ENCODE results near the gene PTPRK.

PTPRK gene

DNA sequence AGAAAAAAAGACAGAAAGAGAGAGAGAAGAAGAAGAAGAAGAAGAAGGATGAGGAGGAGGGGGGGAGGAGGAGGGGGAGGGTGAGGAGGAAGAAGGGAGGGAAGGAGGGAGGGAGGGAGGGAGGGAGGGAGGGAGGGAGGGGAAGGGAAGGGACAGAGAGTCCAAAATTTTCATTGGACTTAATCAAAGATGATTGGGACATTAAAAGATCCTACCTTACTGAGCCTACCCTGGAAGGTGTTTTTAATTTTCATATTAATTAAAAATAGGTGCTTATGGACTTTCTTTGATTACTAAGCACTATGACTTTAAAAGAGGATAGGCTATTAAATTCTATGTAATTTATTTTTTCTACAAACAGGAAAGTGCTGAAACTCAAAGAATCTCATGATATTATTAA is 319.6 kb downstream of the PTPRK start:
- DNase-seq: no peak
- TF ChIP-seq, protein P1, sequence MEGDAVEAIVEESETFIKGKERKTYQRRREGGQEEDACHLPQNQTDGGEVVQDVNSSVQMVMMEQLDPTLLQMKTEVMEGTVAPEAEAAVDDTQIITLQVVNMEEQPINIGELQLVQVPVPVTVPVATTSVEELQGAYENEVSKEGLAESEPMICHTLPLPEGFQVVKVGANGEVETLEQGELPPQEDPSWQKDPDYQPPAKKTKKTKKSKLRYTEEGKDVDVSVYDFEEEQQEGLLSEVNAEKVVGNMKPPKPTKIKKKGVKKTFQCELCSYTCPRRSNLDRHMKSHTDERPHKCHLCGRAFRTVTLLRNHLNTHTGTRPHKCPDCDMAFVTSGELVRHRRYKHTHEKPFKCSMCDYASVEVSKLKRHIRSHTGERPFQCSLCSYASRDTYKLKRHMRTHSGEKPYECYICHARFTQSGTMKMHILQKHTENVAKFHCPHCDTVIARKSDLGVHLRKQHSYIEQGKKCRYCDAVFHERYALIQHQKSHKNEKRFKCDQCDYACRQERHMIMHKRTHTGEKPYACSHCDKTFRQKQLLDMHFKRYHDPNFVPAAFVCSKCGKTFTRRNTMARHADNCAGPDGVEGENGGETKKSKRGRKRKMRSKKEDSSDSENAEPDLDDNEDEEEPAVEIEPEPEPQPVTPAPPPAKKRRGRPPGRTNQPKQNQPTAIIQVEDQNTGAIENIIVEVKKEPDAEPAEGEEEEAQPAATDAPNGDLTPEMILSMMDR (IDR thresholded peaks at IDR 0.05; ENCODE audit: low read depth, low read length, missing control alignments): no peak
- Histone ChIP-seq H3K27ac (no peak overlapping the region), H3K27me3 (replicated peaks) (no peaks in the 10 kb centered on the region), H3K4me3 (ENCODE audit: low read depth, low read length) (no peak overlapping the region), H3K36me3 (replicated peaks) (no peaks in the 10 kb centered on the region)
- in situ Hi-C loops (cut with HindIII; ENCODE audit: low pct_ligation_motif_present, low sequenced_read_pairs): no loop called here

DNA sequence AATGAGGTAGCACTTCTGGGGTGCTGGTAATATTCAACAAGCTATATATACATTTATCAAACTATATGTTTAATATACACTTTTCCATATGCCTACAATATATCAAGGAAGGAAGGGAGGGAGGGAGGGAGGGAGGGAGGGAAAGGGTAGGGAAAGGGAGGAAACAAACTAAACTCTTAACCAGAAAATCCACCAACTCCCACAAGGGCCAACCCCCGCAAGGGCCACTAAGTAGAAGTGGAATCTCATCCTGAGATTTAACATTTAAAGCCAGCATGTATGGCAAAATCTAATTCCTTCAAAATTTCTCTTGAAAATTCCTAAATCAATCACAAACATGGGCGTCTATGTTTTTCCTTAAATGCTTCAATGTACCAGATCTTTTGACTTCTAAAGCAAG is 320.9 kb downstream of the PTPRK start:
- H3K27ac ChIP-seq: no peak overlapping the region
- DNase-seq: no peak
- H3K4me3 ChIP-seq (ENCODE audit: low read depth, low read length): no peak overlapping the region
- H3K36me3 ChIP-seq (replicated peaks): no peaks in the 10 kb centered on the region
- in situ Hi-C loops (cut with HindIII; ENCODE audit: low pct_ligation_motif_present, low sequenced_read_pairs): no loop called here
- no peaks in the 10 kb centered on the region for H3K27me3 ChIP-seq (replicated peaks)
- TF ChIP-seq, protein P1 (IDR thresholded peaks at IDR 0.05; ENCODE audit: low read depth, low read length, missing control alignments): no peak

DNA sequence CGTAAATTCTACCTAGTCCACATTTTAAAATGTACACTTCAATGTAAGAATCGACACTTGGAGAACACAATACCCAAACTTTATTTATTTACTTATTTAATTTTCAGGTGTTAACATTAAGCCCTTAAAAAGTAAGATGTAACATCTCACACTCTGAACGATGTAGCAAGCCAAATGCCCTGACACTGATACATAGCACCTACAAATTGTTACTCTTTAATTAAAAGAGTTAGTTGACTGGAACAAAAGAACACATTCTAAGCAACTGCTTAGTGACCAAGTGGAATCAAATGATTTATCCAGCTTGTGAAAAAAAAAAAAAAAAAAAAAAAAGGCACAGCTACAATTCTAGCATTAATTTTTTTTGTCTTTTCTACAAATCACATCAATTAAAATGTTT is 327.4 kb downstream of the PTPRK start:
- Histone ChIP-seq H3K27ac (no peak overlapping the region), H3K27me3 (replicated peaks) (no peaks in the 10 kb centered on the region), H3K4me3 (ENCODE audit: low read depth, low read length) (no peak overlapping the region), H3K36me3 (replicated peaks) (no peaks in the 10 kb centered on the region)
- DNase-seq: no peak
- TF ChIP-seq, protein P1 (IDR thresholded peaks at IDR 0.05; ENCODE audit: low read depth, low read length, missing control alignments): no peak
- in situ Hi-C loops (cut with HindIII; ENCODE audit: low pct_ligation_motif_present, low sequenced_read_pairs): no loop called here

DNA sequence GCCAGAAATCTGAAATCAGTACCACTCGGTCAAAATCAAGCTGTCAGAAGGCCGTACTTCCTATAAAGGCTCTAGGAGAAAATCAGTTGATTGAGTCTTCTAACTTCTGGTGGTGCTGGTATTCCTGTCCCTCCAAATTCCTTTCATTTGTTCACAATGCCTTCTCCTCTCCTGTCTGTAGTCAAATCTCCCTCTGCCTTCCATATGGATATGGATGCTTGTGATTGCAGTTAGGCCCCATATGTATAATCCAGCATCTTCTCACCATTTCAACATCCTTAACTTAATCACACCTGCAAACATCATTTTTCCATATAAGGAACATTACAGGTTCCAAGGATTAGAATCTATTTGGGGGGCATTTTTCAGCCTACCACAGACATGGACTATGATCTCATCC is 331.7 kb downstream of the PTPRK start:
- DNase-seq: no peak
- no peaks in the 10 kb centered on the region for H3K27me3 ChIP-seq (replicated peaks)
- H3K36me3 ChIP-seq (replicated peaks): peaks cover 4% of the 10 kb centered on the region
- in situ Hi-C loops (cut with HindIII; ENCODE audit: low pct_ligation_motif_present, low sequenced_read_pairs): no loop called here
- H3K4me3 ChIP-seq (ENCODE audit: low read depth, low read length): no peak overlapping the region
- no peak overlapping the region for H3K27ac ChIP-seq
- TF ChIP-seq, protein P1 (IDR thresholded peaks at IDR 0.05; ENCODE audit: low read depth, low read length, missing control alignments): no peak

DNA sequence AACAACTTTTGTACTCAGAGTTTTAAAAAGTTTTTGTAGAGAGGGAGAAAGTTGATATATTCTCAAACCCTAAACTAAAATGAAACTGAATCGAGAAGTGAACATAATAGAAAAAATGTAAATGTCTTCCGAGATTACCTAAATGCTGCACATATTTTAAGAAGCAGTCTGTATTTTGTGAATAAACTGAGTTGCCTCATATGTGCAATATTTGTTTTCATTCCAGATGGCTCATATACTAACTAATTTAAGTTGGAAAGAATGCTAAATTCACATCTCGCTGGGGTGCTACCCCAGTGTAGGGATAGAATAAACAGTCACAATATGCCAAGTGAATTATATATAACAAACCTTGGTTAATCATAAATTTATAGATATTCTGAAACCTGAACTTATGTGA is 333.7 kb downstream of the PTPRK start:
- no peak for DNase-seq
- no peak overlapping the region for H3K4me3 ChIP-seq (ENCODE audit: low read depth, low read length)
- peaks cover 4% of the 10 kb centered on the region for H3K36me3 ChIP-seq (replicated peaks)
- TF ChIP-seq, protein P1 (IDR thresholded peaks at IDR 0.05; ENCODE audit: low read depth, low read length, missing control alignments): no peak
- in situ Hi-C loops (cut with HindIII; ENCODE audit: low pct_ligation_motif_present, low sequenced_read_pairs): no loop called here
- peak overlapping the region; percentile 63 for H3K27ac ChIP-seq
- no peaks in the 10 kb centered on the region for H3K27me3 ChIP-seq (replicated peaks)

DNA sequence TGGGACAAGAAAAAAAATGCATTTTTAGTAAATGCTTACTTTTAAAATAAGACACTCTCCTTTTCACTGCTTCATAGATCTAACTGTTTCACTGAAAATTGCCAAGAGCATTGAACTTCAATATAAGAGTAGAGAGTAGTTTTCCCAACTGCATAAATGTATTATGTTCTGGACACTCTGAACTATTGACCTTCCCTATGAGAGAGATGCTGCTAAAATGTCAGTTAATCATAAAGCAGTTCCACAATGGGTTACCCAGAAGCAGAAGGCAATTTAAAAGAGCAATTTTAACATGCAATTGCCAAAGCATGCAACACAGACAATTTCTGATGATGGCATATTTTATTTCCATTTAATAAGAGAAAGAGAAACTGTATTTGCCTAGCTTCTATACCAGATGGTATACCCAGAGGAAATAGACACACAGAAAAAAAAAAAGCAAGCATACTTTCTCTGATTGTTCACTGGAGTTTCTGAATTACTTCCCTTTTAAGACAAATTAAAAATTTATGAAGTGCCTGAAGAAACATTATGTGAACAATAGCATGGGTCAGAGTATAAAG is 340.4 kb downstream of the PTPRK start:
- DNase-seq: no peak
- Histone ChIP-seq H3K36me3 (replicated peaks) (peaks cover 4% of the 10 kb centered on the region), H3K4me3 (ENCODE audit: low read depth, low read length) (no peak overlapping the region), H3K27ac (no peak overlapping the region), H3K27me3 (replicated peaks) (no peaks in the 10 kb centered on the region)
- TF ChIP-seq, protein P1 (IDR thresholded peaks at IDR 0.05; ENCODE audit: low read depth, low read length, missing control alignments): no peak
- in situ Hi-C loops (cut with HindIII; ENCODE audit: low pct_ligation_motif_present, low sequenced_read_pairs): no loop called here
